ENCODE results near the gene MYO7B.

The MYO7B gene

GRCh38 chr2:127658146-127658545 is 122.7 kb downstream of the MYO7B start:
- no peak for DNase-seq (ENCODE audit: low read depth in 1 of 2, low spot score in 1 of 2)
- H3K4me3 ChIP-seq (replicated peaks; ENCODE audit: insufficient read depth, low read length) = no peak overlapping the region
- TF ChIP-seq REST (IDR thresholded peaks at IDR 0.05; ENCODE audit: insufficient replicate concordance, low read depth) = no peak
- no peak overlapping the region for H3K27ac ChIP-seq (replicated peaks)
- H3K27me3 ChIP-seq (ENCODE audit: insufficient read depth, poor library complexity, severe bottlenecking) = no peaks in the 10 kb centered on the region

- TF ChIP-seq CTCF (IDR thresholded peaks at IDR 0.05; ENCODE audit: insufficient read depth, low read length) (no peak), POLR2AphosphoS5 (IDR thresholded peaks at IDR 0.05; ENCODE audit: low read depth) (no peak), SPI1 (IDR thresholded peaks at IDR 0.05; ENCODE audit: borderline replicate concordance, low read depth) (no peak), GABPA (IDR thresholded peaks at IDR 0.05; ENCODE audit: low read depth) (no peak), REST (IDR thresholded peaks at IDR 0.05; ENCODE audit: insufficient replicate concordance, low read depth) (no peak)
- Histone ChIP-seq H3K4me3 (replicated peaks; ENCODE audit: insufficient read depth, low read length) (no peak overlapping the region), H3K27ac (replicated peaks) (no peak overlapping the region), H3K27me3 (ENCODE audit: insufficient read depth, poor library complexity, severe bottlenecking) (no peaks in the 10 kb centered on the region)
- DNase-seq (ENCODE audit: low read depth in 1 of 2, low spot score in 1 of 2) = no peak
These were observed 123.3 kb downstream of the MYO7B start for GRCh38 chr2:127658641-127659407.

GRCh38 chr2:127659408-127660290 is 124.2 kb downstream of the MYO7B start:
- peak; percentile 98 for TF ChIP-seq POLR2AphosphoS5 (IDR thresholded peaks at IDR 0.05; ENCODE audit: low read depth)
- peak; percentile 45; the same call in 1 of the 2 replicates for TF ChIP-seq SPI1 (IDR thresholded peaks at IDR 0.05; ENCODE audit: borderline replicate concordance, low read depth)
- no peak for TF ChIP-seq REST (IDR thresholded peaks at IDR 0.05; ENCODE audit: insufficient replicate concordance, low read depth)
- TF ChIP-seq CTCF (IDR thresholded peaks at IDR 0.05; ENCODE audit: insufficient read depth, low read length) = no peak
- peak; percentile 15; the same call in 1 of the 2 replicates for TF ChIP-seq GABPA (IDR thresholded peaks at IDR 0.05; ENCODE audit: low read depth)
- H3K27ac ChIP-seq (replicated peaks) = no peak overlapping the region
- H3K27me3 ChIP-seq (ENCODE audit: insufficient read depth, poor library complexity, severe bottlenecking) = peaks cover 3% of the 10 kb centered on the region
- DNase-seq (ENCODE audit: low read depth in 1 of 2, low spot score in 1 of 2) = peak; percentile 66 to 78
- no peak overlapping the region for H3K4me3 ChIP-seq (replicated peaks; ENCODE audit: insufficient read depth, low read length)
